GM18520 (cell line): Measurements from ENCODE around the gene CRYAB.
"Not testable (repeated sequence)": the region's sequence is repeated elsewhere in the genome, so short reads cannot be mapped to it uniquely, and the experiment has no call there.

Experiments used
- ATAC-seq: cut with Tn5 transposase; IDR thresholded peaks from one replicate; pipeline ENCODE4 v1.9.1; 2021; ENCODE audit not compliant: unreplicated experiment

The CRYAB gene

GRCh38 chr11:111910676-111911562 lies 651 bp downstream of the CRYAB start:
- no peak for ATAC-seq

- ATAC-seq = no peak
Measured at GRCh38 chr11:111909378-111909777, 2.2 kb downstream of the CRYAB start.

GRCh38 chr11:111908639-111909305 lies 2.8 kb downstream of the CRYAB start:
- ATAC-seq = no peak

- ATAC-seq = no peak
Measured at GRCh38 chr11:111906680-111907079, 4.9 kb downstream of the CRYAB start.

GRCh38 chr11:111905411-111905810 lies 6.2 kb downstream of the CRYAB start:
- no peak for ATAC-seq

- no peak for ATAC-seq
Measured at GRCh38 chr11:111886844-111887243, 24.7 kb downstream of the CRYAB start.

- no peak for ATAC-seq
Measured at GRCh38 chr11:111886032-111886431, 25.5 kb downstream of the CRYAB start.

- not testable (repeated sequence) for ATAC-seq
Measured at GRCh38 chr11:111885053-111885452, 26.5 kb downstream of the CRYAB start.

GRCh38 chr11:111882202-111882601 lies 29.4 kb downstream of the CRYAB start:
- no peak for ATAC-seq

GRCh38 chr11:111879637-111879960 lies 32.0 kb downstream of the CRYAB start:
- ATAC-seq = no peak

GRCh38 chr11:111878849-111879636 lies 32.5 kb downstream of the CRYAB start, which contains the start of the genes CFAP68 and FDXACB1:
TSS of gene CFAP68 (plus strand) at chr11:111879541. CDS start at chr11:111879561, 20 bp downstream.
TSS of gene FDXACB1 (minus strand) at chr11:111879165. CDS start at chr11:111879132, 33 bp downstream.
- peak; percentile 84 for ATAC-seq

GRCh38 chr11:111878385-111878848 lies 33.2 kb downstream of the CRYAB start:
- ATAC-seq = no peak

GRCh38 chr11:111871693-111872161 lies 39.8 kb downstream of the CRYAB start:
- no peak for ATAC-seq

GRCh38 chr11:111870886-111871692 lies 40.5 kb downstream of the CRYAB start, which contains the start of gene ALG9:
TSS of gene ALG9 (minus strand) at chr11:111871581. CDS start at chr11:111871482, 99 bp downstream.
- peak; percentile 74 for ATAC-seq

- ATAC-seq = peak; percentile 6
Measured at GRCh38 chr11:111870522-111870885, 41.1 kb downstream of the CRYAB start.

- no peak for ATAC-seq
Measured at GRCh38 chr11:111870113-111870512, 41.5 kb downstream of the CRYAB start.

GRCh38 chr11:111860257-111860656 lies 51.3 kb downstream of the CRYAB start:
- no peak for ATAC-seq
